ENCODE results near the gene TPSD1.
"Not testable (repeated sequence)": the region's sequence is repeated elsewhere in the genome, so short reads cannot be mapped to it uniquely, and the experiment has no call there.

The TPSD1 gene

DNA sequence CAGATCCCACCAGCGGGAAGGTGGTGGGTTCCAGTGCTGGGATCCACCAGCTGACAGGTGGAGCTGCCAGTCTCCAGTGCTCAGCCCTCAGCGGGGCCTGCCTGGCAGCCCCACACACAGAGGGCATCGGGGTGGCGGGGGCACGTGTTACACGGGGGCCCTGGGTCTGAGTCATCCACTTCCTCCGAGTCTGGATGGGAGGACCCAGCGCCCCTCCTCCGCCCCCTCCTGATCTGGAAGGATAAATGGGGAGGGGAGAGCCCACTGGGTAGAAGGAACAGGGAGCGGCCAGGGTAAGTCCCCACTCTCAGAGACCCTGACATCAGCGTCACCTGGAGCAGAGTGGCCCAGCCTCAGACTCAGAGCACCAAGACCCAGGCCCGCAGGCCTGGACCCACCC lies 15.4 kb upstream of the TPSD1 start, which contains the start of gene TPSAB1:
TSS of gene TPSAB1 (plus strand) at position 270 of the 400 bp plus-strand sequence. CDS start 234 bp downstream, outside the sequence.
- not testable (repeated sequence) for H3K27ac ChIP-seq (ENCODE audit: low read depth, low read length); H3K4me2 ChIP-seq (ENCODE audit: low read length); H3K79me2 ChIP-seq (ENCODE audit: control insufficient read depth, low read length); H3K36me3 ChIP-seq (ENCODE audit: control insufficient read depth, low read length); H3F3A ChIP-seq (ENCODE audit: control insufficient read depth, insufficient read depth); H3K27me3 ChIP-seq (ENCODE audit: control insufficient read depth, low read length); H4K20me1 ChIP-seq (ENCODE audit: control insufficient read depth, insufficient read depth, low read depth, low read length); H3K4me1 ChIP-seq (ENCODE audit: control insufficient read depth, low read length); H3K9me3 ChIP-seq (ENCODE audit: control insufficient read depth, insufficient read depth, low read length); H3K4me3 ChIP-seq (ENCODE audit: low read length); H3K9me2 ChIP-seq (replicated peaks; ENCODE audit: control insufficient read depth, low read length)

DNA sequence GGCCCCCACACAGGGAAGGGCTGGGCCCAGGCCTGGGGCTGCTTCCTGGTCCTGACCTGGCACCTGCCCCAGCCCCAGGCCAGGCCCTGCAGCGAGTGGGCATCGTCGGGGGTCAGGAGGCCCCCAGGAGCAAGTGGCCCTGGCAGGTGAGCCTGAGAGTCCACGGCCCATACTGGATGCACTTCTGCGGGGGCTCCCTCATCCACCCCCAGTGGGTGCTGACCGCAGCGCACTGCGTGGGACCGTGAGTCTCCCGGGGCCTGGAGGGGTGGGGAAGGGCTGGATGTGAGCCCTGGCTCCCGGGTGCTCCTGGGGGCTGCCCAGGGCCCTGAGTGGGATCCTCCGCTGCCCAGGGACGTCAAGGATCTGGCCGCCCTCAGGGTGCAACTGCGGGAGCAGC lies 14.8 kb upstream of the TPSD1 start:
- H3K27me3 ChIP-seq (ENCODE audit: control insufficient read depth, low read length); H3K9me2 ChIP-seq (replicated peaks; ENCODE audit: control insufficient read depth, low read length); H3F3A ChIP-seq (ENCODE audit: control insufficient read depth, insufficient read depth); H3K36me3 ChIP-seq (ENCODE audit: control insufficient read depth, low read length); H4K20me1 ChIP-seq (ENCODE audit: control insufficient read depth, insufficient read depth, low read depth, low read length); H3K27ac ChIP-seq (ENCODE audit: low read depth, low read length); H3K4me2 ChIP-seq (ENCODE audit: low read length); H3K4me1 ChIP-seq (ENCODE audit: control insufficient read depth, low read length); H3K9me3 ChIP-seq (ENCODE audit: control insufficient read depth, insufficient read depth, low read length); H3K4me3 ChIP-seq (ENCODE audit: low read length); H3K79me2 ChIP-seq (ENCODE audit: control insufficient read depth, low read length): not testable (repeated sequence)

GRCh38 chr16:1243363-1243762 lies 12.5 kb upstream of the TPSD1 start:
- H3K4me3 ChIP-seq (ENCODE audit: low read length); H3K9me3 ChIP-seq (ENCODE audit: control insufficient read depth, insufficient read depth, low read length); H3K79me2 ChIP-seq (ENCODE audit: control insufficient read depth, low read length); H3K27ac ChIP-seq (ENCODE audit: low read depth, low read length); H3K36me3 ChIP-seq (ENCODE audit: control insufficient read depth, low read length); H4K20me1 ChIP-seq (ENCODE audit: control insufficient read depth, insufficient read depth, low read depth, low read length); H3K4me1 ChIP-seq (ENCODE audit: control insufficient read depth, low read length); H3K27me3 ChIP-seq (ENCODE audit: control insufficient read depth, low read length); H3K4me2 ChIP-seq (ENCODE audit: low read length); H3K9me2 ChIP-seq (replicated peaks; ENCODE audit: control insufficient read depth, low read length); H3F3A ChIP-seq (ENCODE audit: control insufficient read depth, insufficient read depth): not testable (repeated sequence)

GRCh38 chr16:1243907-1244850 lies 11.7 kb upstream of the TPSD1 start:
- H3K27ac ChIP-seq (ENCODE audit: low read depth, low read length) = not testable (repeated sequence)

DNA sequence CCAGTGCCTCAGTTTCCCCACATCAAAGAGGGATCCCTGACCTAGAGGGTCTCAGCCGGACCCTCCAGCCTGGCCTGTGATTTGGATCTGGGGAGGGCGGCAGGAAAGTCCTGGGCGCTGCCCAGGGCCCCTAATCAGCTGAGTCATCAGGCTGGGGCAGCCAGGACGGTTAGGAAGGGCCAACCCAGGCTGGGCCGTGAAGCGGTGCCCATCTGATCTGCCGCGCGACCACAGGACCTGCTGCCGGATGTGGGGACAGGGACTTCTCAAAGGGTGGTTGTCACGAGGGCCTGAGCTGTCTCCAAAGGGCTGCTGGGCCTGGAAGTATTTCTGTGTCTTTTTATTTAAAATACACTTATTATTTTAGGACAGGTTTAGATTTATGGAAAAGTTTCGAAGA lies 11.0 kb upstream of the TPSD1 start:
- TF ChIP-seq EZH2phosphoT487 (IDR thresholded peaks at IDR 0.05; ENCODE audit: borderline replicate concordance, low read length) = no peak
- TF ChIP-seq, protein P1, sequence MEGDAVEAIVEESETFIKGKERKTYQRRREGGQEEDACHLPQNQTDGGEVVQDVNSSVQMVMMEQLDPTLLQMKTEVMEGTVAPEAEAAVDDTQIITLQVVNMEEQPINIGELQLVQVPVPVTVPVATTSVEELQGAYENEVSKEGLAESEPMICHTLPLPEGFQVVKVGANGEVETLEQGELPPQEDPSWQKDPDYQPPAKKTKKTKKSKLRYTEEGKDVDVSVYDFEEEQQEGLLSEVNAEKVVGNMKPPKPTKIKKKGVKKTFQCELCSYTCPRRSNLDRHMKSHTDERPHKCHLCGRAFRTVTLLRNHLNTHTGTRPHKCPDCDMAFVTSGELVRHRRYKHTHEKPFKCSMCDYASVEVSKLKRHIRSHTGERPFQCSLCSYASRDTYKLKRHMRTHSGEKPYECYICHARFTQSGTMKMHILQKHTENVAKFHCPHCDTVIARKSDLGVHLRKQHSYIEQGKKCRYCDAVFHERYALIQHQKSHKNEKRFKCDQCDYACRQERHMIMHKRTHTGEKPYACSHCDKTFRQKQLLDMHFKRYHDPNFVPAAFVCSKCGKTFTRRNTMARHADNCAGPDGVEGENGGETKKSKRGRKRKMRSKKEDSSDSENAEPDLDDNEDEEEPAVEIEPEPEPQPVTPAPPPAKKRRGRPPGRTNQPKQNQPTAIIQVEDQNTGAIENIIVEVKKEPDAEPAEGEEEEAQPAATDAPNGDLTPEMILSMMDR (IDR thresholded peaks at IDR 0.05; ENCODE audit: low read depth, low read length, poor library complexity, severe bottlenecking) = no peak
- Histone ChIP-seq H4K20me1 (ENCODE audit: control insufficient read depth, insufficient read depth, low read depth, low read length) (no peaks in the 10 kb centered on the region), H3K36me3 (ENCODE audit: control insufficient read depth, low read length) (no peaks in the 10 kb centered on the region), H3K27me3 (ENCODE audit: control insufficient read depth, low read length) (no peaks in the 10 kb centered on the region), H3K27ac (ENCODE audit: low read depth, low read length) (no peak overlapping the region), H3K4me2 (ENCODE audit: low read length) (no peak overlapping the region), H3K79me2 (ENCODE audit: control insufficient read depth, low read length) (no peaks in the 10 kb centered on the region), H3K4me1 (ENCODE audit: control insufficient read depth, low read length) (no peaks in the 10 kb centered on the region), H3F3A (ENCODE audit: control insufficient read depth, insufficient read depth) (no peaks in the 10 kb centered on the region), H3K9me3 (ENCODE audit: control insufficient read depth, insufficient read depth, low read length) (no peaks in the 10 kb centered on the region), H3K9me2 (replicated peaks; ENCODE audit: control insufficient read depth, low read length) (no peaks in the 10 kb centered on the region), H3K4me3 (ENCODE audit: low read length) (no peak overlapping the region)

More at GRCh38 chr16:1243907-1244850, 11.7 kb upstream of the TPSD1 start:
- not testable (repeated sequence) for H3K36me3 ChIP-seq (ENCODE audit: control insufficient read depth, low read length); H3K4me3 ChIP-seq (ENCODE audit: low read length); H3K9me2 ChIP-seq (replicated peaks; ENCODE audit: control insufficient read depth, low read length); H3K4me2 ChIP-seq (ENCODE audit: low read length); H3K4me1 ChIP-seq (ENCODE audit: control insufficient read depth, low read length); H3F3A ChIP-seq (ENCODE audit: control insufficient read depth, insufficient read depth); H3K27me3 ChIP-seq (ENCODE audit: control insufficient read depth, low read length); H4K20me1 ChIP-seq (ENCODE audit: control insufficient read depth, insufficient read depth, low read depth, low read length); H3K79me2 ChIP-seq (ENCODE audit: control insufficient read depth, low read length); H3K9me3 ChIP-seq (ENCODE audit: control insufficient read depth, insufficient read depth, low read length)

Data from DOHH2 (cell line).